Right lung (tissue), 5 donors: Measurements from ENCODE around the gene HOXA13. TPM values are rescaled to one million over a fixed set of nuclear protein-coding genes. Genes with fewer than 3 reads are reported as not detected.

Source experiments
- DNase-seq, 2 donors: peaks; one replicate each; pipeline ENCODE4 v3.0.0-alpha.2; 2013
- polyA plus RNA-seq, 5 donors: library from polyadenylated mRNA; unstranded; fragments of 120-200 nt; gene quantifications; one replicate each; pipeline versions ENCODE4 v1.2.1 to v1.2.3, GENCODE V29; 2013; ENCODE audit warnings: inconsistent platforms in 1 of 5, low replicate concordance in 1 of 5; ENCODE audit not compliant: insufficient read length in 5 of 5, insufficient read depth in 1 of 5

The HOXA13 gene
- polyA plus RNA-seq, 5 donors = 0.06 TPM; not detected in 4

DNA sequence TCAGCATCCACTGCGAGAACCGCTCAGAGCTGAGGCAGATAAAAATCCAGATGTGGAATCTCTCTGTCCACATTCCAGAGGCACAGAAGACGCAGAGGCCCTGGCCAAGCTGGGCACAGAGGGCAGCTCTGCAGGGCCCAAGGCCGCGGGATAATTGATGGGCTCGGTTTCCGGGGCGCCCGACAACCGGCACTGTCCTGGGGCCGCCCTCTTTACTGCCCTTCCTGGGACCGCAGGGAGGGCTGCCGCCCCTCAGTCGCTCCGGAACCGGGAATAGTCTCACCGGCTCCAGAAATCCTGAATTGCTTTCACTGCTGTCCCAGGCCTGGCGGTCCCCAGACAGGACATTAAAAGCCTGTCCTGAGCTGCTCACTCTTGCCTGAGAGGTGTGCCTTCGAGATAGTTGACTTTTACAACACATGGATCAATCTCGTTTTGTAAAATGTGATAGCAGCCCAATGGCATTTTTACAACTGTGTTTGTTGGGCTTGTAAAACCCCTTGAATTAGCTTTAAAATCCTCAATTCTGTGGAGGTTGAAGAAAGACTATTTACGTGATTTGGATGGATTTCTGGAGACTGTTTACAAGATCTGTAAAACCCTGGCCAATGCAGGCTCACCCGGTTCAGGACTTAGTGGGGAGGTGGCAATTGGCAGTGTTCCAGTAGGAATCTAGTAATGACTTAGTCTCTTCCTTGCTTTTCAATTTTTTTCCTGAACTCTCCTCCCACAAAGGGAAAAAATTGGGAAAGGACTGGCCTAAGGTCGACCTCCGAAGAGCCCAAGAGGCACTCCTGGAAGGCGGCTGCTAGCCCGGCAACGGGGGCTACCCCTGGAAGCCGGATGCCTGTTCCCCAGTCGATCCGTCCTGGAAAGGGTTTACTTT is 50.9 kb downstream of the HOXA13 start:
- DNase-seq = peak in 1 of 2 donors; percentile 35

DNA sequence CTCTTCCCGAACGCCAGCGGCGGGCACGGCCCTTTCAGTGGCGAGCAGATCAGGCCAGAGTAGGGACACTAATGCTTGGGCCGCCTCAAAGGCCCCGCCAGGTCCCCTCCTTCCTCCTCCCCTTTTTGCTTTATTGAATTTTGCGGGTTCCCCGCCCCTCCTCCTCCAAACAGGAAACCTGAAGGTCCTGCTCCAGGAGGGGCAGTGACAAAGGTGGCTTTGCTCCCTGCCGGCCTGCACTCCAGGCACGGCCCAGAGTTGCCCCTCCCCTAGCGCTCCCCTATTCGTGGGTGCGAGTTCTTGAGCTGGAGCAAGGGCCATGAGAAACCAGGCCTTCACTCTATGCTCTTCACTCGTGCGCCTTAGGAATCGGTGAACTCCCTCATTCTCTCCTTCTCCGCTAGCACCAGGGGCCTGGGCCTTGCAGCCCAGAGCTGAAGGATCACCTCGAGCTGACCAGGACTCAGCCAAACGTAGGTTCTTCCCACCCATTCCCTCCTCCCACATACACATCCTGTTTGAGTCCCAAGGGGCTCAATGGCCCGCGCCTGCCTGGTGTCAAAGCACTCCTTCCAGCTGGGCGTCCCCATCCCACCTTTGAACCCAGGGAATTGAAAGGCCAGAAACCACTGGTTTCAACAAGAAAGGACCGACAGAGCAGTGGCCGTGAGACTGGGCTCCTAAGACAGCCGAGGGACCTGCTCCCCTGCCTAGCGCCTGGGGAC is 51.7 kb downstream of the HOXA13 start:
- DNase-seq = peak in 1 of 2 donors; percentile 51

GRCh38 chr7:27147199-27148030 is 52.5 kb downstream of the HOXA13 start, which contains the start of gene HOXA6:
Gene HOXA6, minus strand, starts transcription at chr7:27147774. Its CDS starts 25 bp downstream, at chr7:27147749.
- DNase-seq = peak in 1 of 2 donors; percentile 82

- peak in 1 of 2 donors; percentile 42 for DNase-seq
Observed at GRCh38 chr7:27146491-27147198, 53.2 kb downstream of the HOXA13 start.

GRCh38 chr7:27145914-27146412 is 53.9 kb downstream of the HOXA13 start:
- peak in 1 of 2 donors; percentile 39 for DNase-seq

GRCh38 chr7:27145165-27145913 is 54.6 kb downstream of the HOXA13 start:
- DNase-seq = peak in 1 of 2 donors; percentile 36

- peak in 1 of 2 donors; percentile 52 for DNase-seq
Observed at GRCh38 chr7:27144781-27145164, 55.1 kb downstream of the HOXA13 start.

Other genes starting within 250 kb of the HOXA13 start
- 1 to 10 TPM; 1.8 to 2.8 (median 2.2) TPM for gene HOXA1, start 104.1 kb downstream of the HOXA13 start, polyA plus RNA-seq
- gene HOXA2, start 97.4 kb downstream of the HOXA13 start, polyA plus RNA-seq = 10 to 100 TPM; 16.0 to 23.8 (median 18.1) TPM
- 10 to 100 TPM; 32.3 to 39.5 (median 38.3) TPM for gene HOXA4, start 69.3 kb downstream of the HOXA13 start, polyA plus RNA-seq
- 10 to 100 TPM; 77.5 to 95.7 (median 86.2) TPM for gene HOXA5, start 56.4 kb downstream of the HOXA13 start, polyA plus RNA-seq
- 10 to 100 TPM; 10.8 to 15.6 (median 13.8) TPM for gene HOXA6, start 52.3 kb downstream of the HOXA13 start, polyA plus RNA-seq
- gene HOXA3, start 47.5 kb downstream of the HOXA13 start, polyA plus RNA-seq = 10 to 100 TPM; 33.5 to 53.1 (median 39.9) TPM
- gene HOXA7, start 43.4 kb downstream of the HOXA13 start, polyA plus RNA-seq = 1 to 10 TPM; 4.3 to 5.4 (median 4.8) TPM
- 1 to 10 TPM in 1 of 5 donors, under 1 TPM in 4; 0.17 to 1.2 (median 0.29) TPM for gene HOXA9, start 34.6 kb downstream of the HOXA13 start, polyA plus RNA-seq
- 1 to 10 TPM in 1 of 5 donors, under 1 TPM in 2, not detected in 2; 0.12 to 1.4 (median 0.94) TPM for gene HOXA10, start 25.8 kb downstream of the HOXA13 start, polyA plus RNA-seq
- under 1 TPM in 2 of 5 donors, not detected in 3; 0.19 to 0.35 TPM for gene HOXA11, start 14.9 kb downstream of the HOXA13 start, polyA plus RNA-seq
- gene EVX1, start 42.7 kb upstream of the HOXA13 start, polyA plus RNA-seq = not detected